ENCODE measurements around the gene DBT. TPM values are rescaled to one million over a fixed set of nuclear protein-coding genes. Genes with fewer than 3 reads are reported as not detected.
"Not testable (repeated sequence)": the region's sequence is repeated elsewhere in the genome, so short reads cannot be mapped to it uniquely, and the experiment has no call there.

DBT gene
- total RNA-seq, 1 donor from 2014 or later, result 11.6 TPM

DNA sequence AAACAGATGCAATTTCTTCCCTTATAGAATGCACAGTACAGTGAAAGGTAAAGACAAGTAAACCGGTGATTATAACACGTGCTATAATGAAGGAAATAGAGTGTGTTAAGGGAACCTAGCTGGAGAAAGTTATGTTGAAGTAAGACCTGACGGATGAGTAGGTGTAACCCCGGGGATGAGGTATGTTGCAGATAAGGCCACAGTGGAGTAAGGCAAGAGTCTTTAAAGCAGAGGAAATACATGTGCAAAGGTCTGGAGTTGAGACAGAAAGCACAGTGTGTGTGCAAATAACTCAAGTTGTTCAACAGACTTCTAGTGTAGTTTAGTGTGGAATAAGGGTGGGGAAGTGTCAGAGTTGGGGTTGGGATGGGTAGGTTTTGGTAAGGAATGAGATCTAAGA lies 2.9 kb downstream of the DBT start:
- peaks cover 9% of the 10 kb centered on the region for H3K4me1 Mint-ChIP-seq
- ChIA-PET CTCF (interaction anchor here (2.1 kb wide), 1 partner anchor 212 kb away, joined by 6 read pairs; no protein-coding TSS in a partner anchor), POLR2A (interaction anchor here (0.6 to 0.7 kb wide), 2 partner anchors 17 to 394 kb away, joined by 3 to 17 read pairs; no protein-coding TSS in a partner anchor)
- intact Hi-C loops (cut with micrococcal nuclease), result loop anchor here (5.0 kb wide), 2 partner anchors 274 to 651 kb away; partner anchors contain the start of gene SLC30A7
- peaks cover 8% of the 10 kb centered on the region for H3K36me3 Mint-ChIP-seq (ENCODE audit: low read depth)
- H3K4me3 Mint-ChIP-seq, result no peak overlapping the region
- H3K9me3 Mint-ChIP-seq, result no peaks in the 10 kb centered on the region
- H3K27me3 Mint-ChIP-seq, result no peaks in the 10 kb centered on the region
- H3K27ac Mint-ChIP-seq, result no peak overlapping the region
- ATAC-seq (ENCODE audit: low read depth) (no peak), DNase-seq (no peak)
- TF ChIP-seq, protein P1, sequence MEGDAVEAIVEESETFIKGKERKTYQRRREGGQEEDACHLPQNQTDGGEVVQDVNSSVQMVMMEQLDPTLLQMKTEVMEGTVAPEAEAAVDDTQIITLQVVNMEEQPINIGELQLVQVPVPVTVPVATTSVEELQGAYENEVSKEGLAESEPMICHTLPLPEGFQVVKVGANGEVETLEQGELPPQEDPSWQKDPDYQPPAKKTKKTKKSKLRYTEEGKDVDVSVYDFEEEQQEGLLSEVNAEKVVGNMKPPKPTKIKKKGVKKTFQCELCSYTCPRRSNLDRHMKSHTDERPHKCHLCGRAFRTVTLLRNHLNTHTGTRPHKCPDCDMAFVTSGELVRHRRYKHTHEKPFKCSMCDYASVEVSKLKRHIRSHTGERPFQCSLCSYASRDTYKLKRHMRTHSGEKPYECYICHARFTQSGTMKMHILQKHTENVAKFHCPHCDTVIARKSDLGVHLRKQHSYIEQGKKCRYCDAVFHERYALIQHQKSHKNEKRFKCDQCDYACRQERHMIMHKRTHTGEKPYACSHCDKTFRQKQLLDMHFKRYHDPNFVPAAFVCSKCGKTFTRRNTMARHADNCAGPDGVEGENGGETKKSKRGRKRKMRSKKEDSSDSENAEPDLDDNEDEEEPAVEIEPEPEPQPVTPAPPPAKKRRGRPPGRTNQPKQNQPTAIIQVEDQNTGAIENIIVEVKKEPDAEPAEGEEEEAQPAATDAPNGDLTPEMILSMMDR (IDR thresholded peaks at IDR 0.05), result no peak

DNA sequence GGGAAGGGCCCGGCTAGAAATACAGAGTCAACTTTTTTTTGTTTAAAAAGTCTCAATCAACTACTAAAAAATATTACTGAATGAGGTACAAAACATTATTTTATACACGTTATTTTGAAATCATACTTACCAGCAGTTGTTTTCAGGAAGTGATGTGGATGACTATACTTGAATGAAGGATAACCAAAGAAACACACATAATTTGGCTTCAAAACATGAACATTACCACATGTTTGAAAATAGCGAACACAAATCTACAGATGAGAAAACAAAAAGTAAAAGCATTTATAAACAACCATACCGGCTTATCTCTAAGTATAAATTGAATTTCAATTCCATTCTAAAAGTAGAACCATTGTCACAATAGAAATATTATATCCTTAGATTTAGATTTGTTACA lies 9.0 kb downstream of the DBT start:
- Mint-ChIP-seq H3K4me1 (peaks cover 4% of the 10 kb centered on the region), H3K4me3 (no peak overlapping the region), H3K9me3 (no peaks in the 10 kb centered on the region), H3K27me3 (no peaks in the 10 kb centered on the region), H3K27ac (no peak overlapping the region), H3K36me3 (ENCODE audit: low read depth) (peaks cover 42% of the 10 kb centered on the region)
- ATAC-seq (ENCODE audit: low read depth) (no peak), DNase-seq (no peak)
- intact Hi-C loops (cut with micrococcal nuclease), result loop anchor here (5.0 kb wide), 1 partner anchor 37 kb away; no protein-coding TSS in a partner anchor
- ChIA-PET CTCF (no interaction called here), POLR2A (no interaction called here)
- TF ChIP-seq, protein P1 (IDR thresholded peaks at IDR 0.05), result no peak

- no peaks in the 10 kb centered on the region for H3K9me3 Mint-ChIP-seq
- no peaks in the 10 kb centered on the region for H3K27me3 Mint-ChIP-seq
- H3K27ac Mint-ChIP-seq, result no peak overlapping the region
- intact Hi-C loops (cut with micrococcal nuclease), result loop anchor here (5.0 kb wide), 1 partner anchor 37 kb away; no protein-coding TSS in a partner anchor
- peaks cover 4% of the 10 kb centered on the region for H3K4me1 Mint-ChIP-seq
- TF ChIP-seq, protein P1 (IDR thresholded peaks at IDR 0.05), result no peak
- peaks cover 42% of the 10 kb centered on the region for H3K36me3 Mint-ChIP-seq (ENCODE audit: low read depth)
- no peak for ATAC-seq (ENCODE audit: low read depth)
- H3K4me3 Mint-ChIP-seq, result no peak overlapping the region
- no peak for DNase-seq
- POLR2A ChIA-PET, result interaction anchor here (1.5 kb wide), 1 partner anchor 10 kb away, joined by 3 read pairs; the partner anchor contains the start of gene DBT
- CTCF ChIA-PET, result no interaction called here
Measured at GRCh38 chr1:100239961-100240360, 9.7 kb downstream of the DBT start.

DNA sequence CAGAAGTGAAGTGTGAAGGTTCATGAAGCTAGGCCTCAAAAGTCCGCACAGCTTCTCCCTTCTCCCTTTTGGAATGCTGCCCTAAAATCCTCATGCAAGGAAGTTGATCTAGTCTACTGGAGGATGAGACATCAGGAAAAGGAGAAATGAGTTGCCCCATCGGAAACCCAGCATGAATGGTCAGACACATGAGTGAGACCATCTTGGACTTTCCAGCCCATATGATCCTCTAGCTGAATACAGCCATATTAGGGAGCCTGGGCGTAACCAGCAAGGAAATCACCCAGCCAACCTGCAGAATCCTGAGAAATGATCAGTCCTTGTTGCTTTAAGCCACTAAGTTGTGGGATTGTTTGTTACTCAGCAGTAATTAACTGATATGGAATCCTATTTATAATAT lies 12.5 kb downstream of the DBT start:
- ChIA-PET CTCF (no interaction called here), POLR2A (no interaction called here)
- H3K4me1 Mint-ChIP-seq, result no peaks in the 10 kb centered on the region
- ATAC-seq (ENCODE audit: low read depth), result no peak
- H3K9me3 Mint-ChIP-seq, result no peaks in the 10 kb centered on the region
- no peaks in the 10 kb centered on the region for H3K27me3 Mint-ChIP-seq
- H3K27ac Mint-ChIP-seq, result no peak overlapping the region
- H3K4me3 Mint-ChIP-seq, result no peak overlapping the region
- H3K36me3 Mint-ChIP-seq (ENCODE audit: low read depth), result peaks cover 58% of the 10 kb centered on the region
- no peak for DNase-seq
- TF ChIP-seq, protein P1 (IDR thresholded peaks at IDR 0.05), result no peak
- intact Hi-C loops (cut with micrococcal nuclease), result no loop called here

- Mint-ChIP-seq H3K9me3 (no peaks in the 10 kb centered on the region), H3K36me3 (ENCODE audit: low read depth) (peaks cover 71% of the 10 kb centered on the region), H3K4me1 (no peaks in the 10 kb centered on the region), H3K27me3 (no peaks in the 10 kb centered on the region), H3K27ac (no peak overlapping the region), H3K4me3 (no peak overlapping the region)
- intact Hi-C loops (cut with micrococcal nuclease), result no loop called here
- POLR2A ChIA-PET, result no interaction called here
- TF ChIP-seq, protein P1 (IDR thresholded peaks at IDR 0.05), result no peak
- no peak for DNase-seq
- CTCF ChIA-PET, result no interaction called here
- no peak for ATAC-seq (ENCODE audit: low read depth)
Measured at GRCh38 chr1:100234432-100234831, 15.2 kb downstream of the DBT start.

DNA sequence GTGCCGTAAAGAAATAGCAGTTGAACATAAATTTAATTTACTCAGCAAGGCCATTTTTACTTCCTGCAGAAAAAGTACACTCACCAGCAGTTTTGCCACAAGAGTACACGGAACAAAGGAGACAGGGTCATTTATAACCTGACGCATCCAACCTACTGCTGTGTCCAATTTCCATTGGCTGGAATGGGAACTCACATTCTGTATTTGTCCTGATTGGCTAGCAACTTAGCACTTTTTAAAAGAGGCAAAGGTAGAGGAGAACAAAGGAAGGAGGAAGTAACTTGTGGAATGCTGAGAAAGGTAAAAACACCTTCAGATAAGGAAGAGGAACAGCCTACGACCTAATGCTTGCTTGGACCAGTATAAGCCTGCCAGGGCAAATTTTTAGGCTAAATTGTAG lies 16.1 kb downstream of the DBT start:
- CTCF ChIA-PET; DNase-seq; H3K27ac Mint-ChIP-seq; ATAC-seq (ENCODE audit: low read depth); H3K9me3 Mint-ChIP-seq; POLR2A ChIA-PET; H3K27me3 Mint-ChIP-seq; intact Hi-C loops (cut with micrococcal nuclease); H3K4me1 Mint-ChIP-seq; H3K4me3 Mint-ChIP-seq: not testable (repeated sequence)
- H3K36me3 Mint-ChIP-seq (ENCODE audit: low read depth), result peaks cover 65% of the 10 kb centered on the region
